SK-N-SH treated with all-trans-retinoic acid at 6 μM for 48 hours (cell line): Measurements from ENCODE around the gene SPRED1.

Experiments used
- ATAC-seq: fragments of 200-7000 bp; cut with Tn5 transposase; 3 replicates; pipeline ENCODE4 v1.9.1; 2020; ENCODE audit warnings: mild to moderate bottlenecking, moderate library complexity
- ARNTL ChIP-seq: fragments of 450-650 bp; formaldehyde crosslinking; IDR thresholded peaks from 2 replicates; pipeline ENCODE4 v1.5.0; 2020; ENCODE audit warnings: low read depth, mild to moderate bottlenecking, moderate library complexity, borderline replicate concordance
- BACH2 ChIP-seq: fragments of 250-450 bp; sonication (Bioruptor Pico); IDR thresholded peaks from 2 replicates; pipeline ENCODE4 v1.9.0; 2021; ENCODE audit warnings: mild to moderate bottlenecking, borderline replicate concordance
- CREB5 ChIP-seq: fragments of 250-450 bp; sonication (Bioruptor Pico); IDR thresholded peaks from 2 replicates; pipeline ENCODE4 v1.5.1; 2020; ENCODE audit warnings: low read depth, mild to moderate bottlenecking, moderate library complexity
- CSDC2 ChIP-seq: fragments of 250-450 bp; sonication (Bioruptor Pico); IDR thresholded peaks from 2 replicates; pipeline ENCODE4 v1.5.0; 2020; ENCODE audit warnings: mild to moderate bottlenecking, moderate library complexity
- CSRNP3 ChIP-seq: fragments of 250-450 bp; sonication (Bioruptor Pico); IDR thresholded peaks from 2 replicates; pipeline ENCODE4 v1.5.1; 2021; ENCODE audit warnings: mild to moderate bottlenecking, moderate library complexity
- ESRRG ChIP-seq: fragments of 250-450 bp; sonication (Bioruptor Pico); IDR thresholded peaks from 2 replicates; pipeline ENCODE4 v1.6.1; 2021; ENCODE audit warnings: mild to moderate bottlenecking
- GLIS3 ChIP-seq: fragments of 250-450 bp; sonication (Bioruptor Pico); IDR thresholded peaks from 2 replicates; pipeline ENCODE4 v1.5.0; 2020; ENCODE audit warnings: mild to moderate bottlenecking, moderate library complexity
- ISL1 ChIP-seq: fragments of 250-450 bp; sonication (Bioruptor Pico); IDR thresholded peaks from 2 replicates; pipeline ENCODE4 v2.1.2; 2022; ENCODE audit warnings: mild to moderate bottlenecking, moderate library complexity
- OSR1 ChIP-seq: fragments of 250-450 bp; sonication (Bioruptor Pico); IDR thresholded peaks from 2 replicates; pipeline ENCODE4 v1.8.0; 2022; ENCODE audit warnings: moderate library complexity, mild to moderate bottlenecking, inconsistent platforms
- PATZ1 ChIP-seq: fragments of 250-450 bp; sonication (Bioruptor Pico); IDR thresholded peaks from 2 replicates; pipeline ENCODE4 v1.8.0; 2020; ENCODE audit warnings: mild to moderate bottlenecking, moderate library complexity, borderline replicate concordance
- PPARA ChIP-seq: fragments of 250-450 bp; sonication (Bioruptor Pico); IDR thresholded peaks from 2 replicates; pipeline ENCODE4 v1.5.0; 2020; ENCODE audit warnings: mild to moderate bottlenecking, borderline replicate concordance
- RARB ChIP-seq: fragments of 250-450 bp; sonication (Bioruptor Pico); IDR thresholded peaks from 2 replicates; pipeline ENCODE4 v1.8.0; 2021; ENCODE audit warnings: mild to moderate bottlenecking, moderate library complexity
- SNAI2 ChIP-seq: fragments of 250-450 bp; sonication (Bioruptor Pico); IDR thresholded peaks from 2 replicates; pipeline ENCODE4 v1.5.0; 2020; ENCODE audit warnings: mild to moderate bottlenecking, moderate library complexity
- TCF4 ChIP-seq: fragments of 250-450 bp; sonication (Bioruptor Pico); IDR thresholded peaks from 2 replicates; pipeline ENCODE4 v1.8.0; 2021; ENCODE audit warnings: mild to moderate bottlenecking, moderate library complexity, borderline replicate concordance
- TOX ChIP-seq: fragments of 250-450 bp; sonication (Bioruptor Pico); IDR thresholded peaks from 2 replicates; pipeline ENCODE4 v1.8.0; 2021; ENCODE audit warnings: mild to moderate bottlenecking, moderate library complexity, borderline replicate concordance
- ZC3H10 ChIP-seq: fragments of 250-450 bp; sonication (Bioruptor Pico); IDR thresholded peaks from 2 replicates; pipeline ENCODE4 v1.5.1; 2021; ENCODE audit warnings: mild to moderate bottlenecking, moderate library complexity
- ZFP3 ChIP-seq: fragments of 250-450 bp; sonication (Bioruptor Pico); IDR thresholded peaks from 2 replicates; pipeline ENCODE4 v1.5.0; 2020; ENCODE audit warnings: mild to moderate bottlenecking, moderate library complexity
- ZFP30 ChIP-seq: fragments of 450-650 bp; formaldehyde crosslinking; IDR thresholded peaks from 2 replicates; pipeline ENCODE4 v1.5.0; 2022; ENCODE audit warnings: mild to moderate bottlenecking, moderate library complexity
- ZNF565 ChIP-seq: fragments of 450-650 bp; formaldehyde crosslinking; conservative IDR thresholded peaks from 2 replicates; pipeline ENCODE4 v1.5.0; 2020; ENCODE audit warnings: low read depth, mild to moderate bottlenecking, moderate library complexity
- ZNF70 ChIP-seq: fragments of 450-650 bp; formaldehyde crosslinking; IDR thresholded peaks from 2 replicates; pipeline ENCODE4 v1.5.0; 2020; ENCODE audit warnings: mild to moderate bottlenecking, moderate library complexity
- ZNF8 ChIP-seq: fragments of 450-650 bp; formaldehyde crosslinking; IDR thresholded peaks from 2 replicates; pipeline ENCODE4 v1.5.0; 2020; ENCODE audit warnings: mild to moderate bottlenecking, moderate library complexity
- TF ChIP-seq, protein P1 (sequence below): fragments of 250-450 bp; sonication (Bioruptor Pico); IDR thresholded peaks from 2 replicates; pipeline ENCODE4 v1.5.0; 2020; ENCODE audit warnings: mild to moderate bottlenecking, moderate library complexity

SPRED1 gene

DNA sequence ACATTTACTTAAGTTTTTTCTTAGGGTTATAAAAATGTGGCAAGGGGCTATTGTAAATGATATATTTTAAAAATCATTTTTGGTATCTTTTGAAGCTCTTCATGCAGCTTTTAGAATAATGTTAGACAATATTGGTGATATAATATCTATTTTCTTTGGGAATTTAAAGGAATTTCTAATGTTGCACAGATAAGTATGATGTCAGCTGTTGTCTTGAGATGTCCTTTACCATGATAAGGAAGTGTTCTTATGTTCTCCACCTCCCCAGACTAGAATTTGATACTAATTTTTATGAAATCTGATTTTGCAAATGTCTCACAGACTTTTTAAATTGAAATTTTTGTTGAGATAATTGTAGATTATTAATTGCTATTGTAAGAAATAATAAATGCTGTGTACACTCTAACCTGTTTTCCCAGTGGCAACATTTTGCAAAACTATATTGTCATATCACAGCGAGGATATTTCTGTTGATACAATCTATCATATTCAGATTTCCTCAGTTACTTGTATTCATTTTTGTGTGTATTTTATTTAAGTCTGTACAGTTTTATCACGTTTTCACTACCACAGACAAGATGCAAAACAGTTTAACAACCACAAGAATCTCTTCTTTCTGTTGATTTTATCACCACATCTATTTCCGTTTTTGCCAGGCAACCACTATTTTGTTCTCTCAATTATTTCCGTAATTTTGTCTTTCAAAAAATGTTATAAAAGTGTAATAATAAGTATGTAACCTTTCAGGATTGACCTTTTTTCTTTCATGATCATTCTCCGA, 55.4 kb downstream of the SPRED1 start:
- TF ChIP-seq ZFP30 (CRISPR knock-in tag) (no peak), ZFP3 (CRISPR knock-in tag) (no peak), PPARA (no peak), GLIS3 (CRISPR knock-in tag) (no peak), ESRRG (CRISPR knock-in tag) (no peak), SNAI2 (CRISPR knock-in tag) (no peak), RARB (CRISPR knock-in tag) (no peak), OSR1 (CRISPR knock-in tag) (no peak), ZNF565 (CRISPR knock-in tag) (no peak), ARNTL (no peak), ISL1 (CRISPR knock-in tag) (no peak)
- TF ChIP-seq, protein P1, sequence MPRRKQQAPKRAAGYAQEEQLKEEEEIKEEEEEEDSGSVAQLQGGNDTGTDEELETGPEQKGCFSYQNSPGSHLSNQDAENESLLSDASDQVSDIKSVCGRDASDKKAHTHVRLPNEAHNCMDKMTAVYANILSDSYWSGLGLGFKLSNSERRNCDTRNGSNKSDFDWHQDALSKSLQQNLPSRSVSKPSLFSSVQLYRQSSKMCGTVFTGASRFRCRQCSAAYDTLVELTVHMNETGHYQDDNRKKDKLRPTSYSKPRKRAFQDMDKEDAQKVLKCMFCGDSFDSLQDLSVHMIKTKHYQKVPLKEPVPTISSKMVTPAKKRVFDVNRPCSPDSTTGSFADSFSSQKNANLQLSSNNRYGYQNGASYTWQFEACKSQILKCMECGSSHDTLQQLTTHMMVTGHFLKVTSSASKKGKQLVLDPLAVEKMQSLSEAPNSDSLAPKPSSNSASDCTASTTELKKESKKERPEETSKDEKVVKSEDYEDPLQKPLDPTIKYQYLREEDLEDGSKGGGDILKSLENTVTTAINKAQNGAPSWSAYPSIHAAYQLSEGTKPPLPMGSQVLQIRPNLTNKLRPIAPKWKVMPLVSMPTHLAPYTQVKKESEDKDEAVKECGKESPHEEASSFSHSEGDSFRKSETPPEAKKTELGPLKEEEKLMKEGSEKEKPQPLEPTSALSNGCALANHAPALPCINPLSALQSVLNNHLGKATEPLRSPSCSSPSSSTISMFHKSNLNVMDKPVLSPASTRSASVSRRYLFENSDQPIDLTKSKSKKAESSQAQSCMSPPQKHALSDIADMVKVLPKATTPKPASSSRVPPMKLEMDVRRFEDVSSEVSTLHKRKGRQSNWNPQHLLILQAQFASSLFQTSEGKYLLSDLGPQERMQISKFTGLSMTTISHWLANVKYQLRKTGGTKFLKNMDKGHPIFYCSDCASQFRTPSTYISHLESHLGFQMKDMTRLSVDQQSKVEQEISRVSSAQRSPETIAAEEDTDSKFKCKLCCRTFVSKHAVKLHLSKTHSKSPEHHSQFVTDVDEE = no peak
- TF ChIP-seq, all 23 proteins: peak for 0
- no peak for ATAC-seq

GRCh38 chr15:38308797-38309196, 56.2 kb downstream of the SPRED1 start:
- TF ChIP-seq ZFP3 (CRISPR knock-in tag) (no peak), CSRNP3 (CRISPR knock-in tag) (no peak), CSDC2 (no peak), ARNTL (no peak), ZNF8 (CRISPR knock-in tag) (no peak), GLIS3 (CRISPR knock-in tag) (no peak), RARB (CRISPR knock-in tag) (no peak)
- TF ChIP-seq, protein P1 = no peak
- ATAC-seq = no peak

GRCh38 chr15:38312190-38312589, 59.6 kb downstream of the SPRED1 start:
- no peak for ATAC-seq
- TF ChIP-seq CSRNP3 (CRISPR knock-in tag) = no peak
- TF ChIP-seq ZFP3 (CRISPR knock-in tag) = no peak
- no peak for TF ChIP-seq GLIS3 (CRISPR knock-in tag)
- no peak for TF ChIP-seq ZC3H10
- TF ChIP-seq ZNF8 (CRISPR knock-in tag) = no peak
- no peak for TF ChIP-seq ZFP30 (CRISPR knock-in tag)
- TF ChIP-seq ZNF565 (CRISPR knock-in tag) = no peak
- no peak for TF ChIP-seq CSDC2
- TF ChIP-seq ZNF70 (CRISPR knock-in tag) = no peak
- TF ChIP-seq ISL1 (CRISPR knock-in tag) = no peak
- no peak for TF ChIP-seq RARB (CRISPR knock-in tag)
- TF ChIP-seq TCF4 (CRISPR knock-in tag) = no peak
- TF ChIP-seq TOX (CRISPR knock-in tag) = no peak
- TF ChIP-seq CREB5 (CRISPR knock-in tag) = no peak
- no peak for TF ChIP-seq OSR1 (CRISPR knock-in tag)
- TF ChIP-seq PATZ1 (CRISPR knock-in tag) = no peak
- TF ChIP-seq, protein P1 = no peak
- no peak for TF ChIP-seq BACH2 (CRISPR knock-in tag)
